ENCODE data around the gene GPRIN3. TPM values are rescaled to one million over a fixed set of nuclear protein-coding genes. Genes with fewer than 3 reads are reported as not detected.

The GPRIN3 gene
- total RNA-seq, 1 donor: under 0.01 TPM

- Histone ChIP-seq H3K4me1 (ENCODE audit: insufficient read depth, low read length) (no peaks in the 10 kb centered on the region), H3K36me3 (ENCODE audit: insufficient read depth, low read length) (no peaks in the 10 kb centered on the region), H3K27ac (ENCODE audit: low read depth, low read length) (no peak overlapping the region), H2AFZ (ENCODE audit: low read length) (no peak overlapping the region), H4K20me1 (ENCODE audit: insufficient read depth, low read length) (no peaks in the 10 kb centered on the region), H3K9me3 (ENCODE audit: low read depth, low read length) (no peaks in the 10 kb centered on the region), H3K27me3 (ENCODE audit: insufficient read depth, low read length) (no peaks in the 10 kb centered on the region), H3K4me3 (ENCODE audit: insufficient read depth, low read length) (no peak overlapping the region), H3K79me2 (ENCODE audit: insufficient read depth, low read length) (no peaks in the 10 kb centered on the region), H3K4me2 (ENCODE audit: insufficient read depth, low read length) (no peak overlapping the region)
- TF ChIP-seq CTCF (IDR thresholded peaks at IDR 0.05; ENCODE audit: extremely low read depth, low read depth, low read length): no peak
- no peak for DNase-seq (ENCODE audit: insufficient read length, low spot score, missing footprints)
These were observed 26.7 kb upstream of the GPRIN3 start for GRCh38 chr4:89334311-89334710.

DNA sequence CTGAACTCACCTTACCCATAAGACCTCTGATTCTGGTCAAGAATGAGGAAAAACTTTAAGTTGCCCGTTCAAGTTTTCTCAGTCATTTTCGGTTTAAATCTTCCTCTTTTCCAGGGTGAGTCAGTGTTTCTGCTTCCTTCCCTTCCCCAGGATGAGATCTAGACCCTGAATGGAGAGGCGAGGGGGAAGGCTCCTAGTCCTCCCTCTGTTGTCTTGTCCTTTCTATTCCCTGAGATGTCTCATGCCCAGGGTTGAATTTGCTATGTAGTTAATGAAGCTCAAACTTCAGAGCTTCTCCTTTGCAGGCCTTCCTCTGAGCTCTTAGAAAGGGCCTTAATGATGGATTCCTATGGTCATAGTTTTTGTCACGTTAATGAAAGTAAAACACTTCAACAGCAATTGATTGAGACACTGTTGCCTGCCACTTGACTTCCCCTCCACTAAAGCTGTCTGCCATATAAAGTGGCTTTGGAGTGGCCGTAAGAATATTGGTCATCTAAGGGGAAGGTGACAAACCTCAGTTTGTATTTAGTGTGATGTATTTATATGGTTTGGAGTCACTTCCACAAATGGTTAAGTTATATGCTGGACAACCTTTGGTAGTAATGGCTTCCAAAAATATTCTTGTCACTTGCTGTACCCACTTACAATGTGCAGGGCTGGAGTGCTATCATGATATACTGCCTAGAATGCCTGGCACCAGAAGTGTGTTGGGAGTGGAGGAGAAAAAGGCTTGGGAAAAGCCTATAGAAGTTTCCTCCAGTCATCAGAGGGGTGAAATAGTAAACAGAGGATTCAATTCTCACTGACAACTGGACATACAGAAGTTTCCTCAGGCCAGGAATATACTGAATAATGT lies 24.3 kb upstream of the GPRIN3 start:
- H3K4me2 ChIP-seq (ENCODE audit: insufficient read depth, low read length): no peak overlapping the region
- no peaks in the 10 kb centered on the region for H3K79me2 ChIP-seq (ENCODE audit: insufficient read depth, low read length)
- H3K27me3 ChIP-seq (ENCODE audit: insufficient read depth, low read length): no peaks in the 10 kb centered on the region
- H3K4me3 ChIP-seq (ENCODE audit: insufficient read depth, low read length): no peak overlapping the region
- H3K9me3 ChIP-seq (ENCODE audit: low read depth, low read length): no peaks in the 10 kb centered on the region
- H3K36me3 ChIP-seq (ENCODE audit: insufficient read depth, low read length): no peaks in the 10 kb centered on the region
- no peaks in the 10 kb centered on the region for H3K4me1 ChIP-seq (ENCODE audit: insufficient read depth, low read length)
- TF ChIP-seq CTCF (IDR thresholded peaks at IDR 0.05; ENCODE audit: extremely low read depth, low read depth, low read length): no peak
- no peak for DNase-seq (ENCODE audit: insufficient read length, low spot score, missing footprints)
- H3K27ac ChIP-seq (ENCODE audit: low read depth, low read length): no peak overlapping the region
- no peak overlapping the region for H2AFZ ChIP-seq (ENCODE audit: low read length)
- no peaks in the 10 kb centered on the region for H4K20me1 ChIP-seq (ENCODE audit: insufficient read depth, low read length)

DNA sequence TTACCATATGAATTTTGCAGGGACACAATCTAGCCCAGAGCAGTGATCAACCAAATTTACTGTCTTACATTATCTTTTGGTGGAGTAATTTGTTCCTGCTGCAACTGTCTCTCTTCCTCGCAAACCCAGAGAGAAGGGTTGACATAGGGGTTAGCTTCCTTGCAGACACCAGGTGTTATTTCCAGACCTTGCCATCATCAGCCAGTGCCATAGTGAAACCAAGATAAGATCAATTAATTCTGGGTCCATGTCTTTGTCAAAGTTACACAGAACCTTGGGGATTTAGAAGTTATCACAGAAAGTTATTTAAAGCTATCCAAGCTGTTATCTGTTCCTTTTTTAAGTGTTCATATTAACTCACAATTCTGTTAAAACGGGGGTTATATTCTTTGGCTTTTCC lies 23.6 kb upstream of the GPRIN3 start:
- no peak for TF ChIP-seq CTCF (IDR thresholded peaks at IDR 0.05; ENCODE audit: extremely low read depth, low read depth, low read length)
- Histone ChIP-seq H4K20me1 (ENCODE audit: insufficient read depth, low read length) (no peaks in the 10 kb centered on the region), H3K4me3 (ENCODE audit: insufficient read depth, low read length) (no peak overlapping the region), H3K27me3 (ENCODE audit: insufficient read depth, low read length) (no peaks in the 10 kb centered on the region), H3K27ac (ENCODE audit: low read depth, low read length) (no peak overlapping the region), H3K4me1 (ENCODE audit: insufficient read depth, low read length) (no peaks in the 10 kb centered on the region), H3K9me3 (ENCODE audit: low read depth, low read length) (no peaks in the 10 kb centered on the region), H2AFZ (ENCODE audit: low read length) (no peak overlapping the region), H3K79me2 (ENCODE audit: insufficient read depth, low read length) (no peaks in the 10 kb centered on the region), H3K4me2 (ENCODE audit: insufficient read depth, low read length) (no peak overlapping the region), H3K36me3 (ENCODE audit: insufficient read depth, low read length) (no peaks in the 10 kb centered on the region)
- DNase-seq (ENCODE audit: insufficient read length, low spot score, missing footprints): no peak

DNA sequence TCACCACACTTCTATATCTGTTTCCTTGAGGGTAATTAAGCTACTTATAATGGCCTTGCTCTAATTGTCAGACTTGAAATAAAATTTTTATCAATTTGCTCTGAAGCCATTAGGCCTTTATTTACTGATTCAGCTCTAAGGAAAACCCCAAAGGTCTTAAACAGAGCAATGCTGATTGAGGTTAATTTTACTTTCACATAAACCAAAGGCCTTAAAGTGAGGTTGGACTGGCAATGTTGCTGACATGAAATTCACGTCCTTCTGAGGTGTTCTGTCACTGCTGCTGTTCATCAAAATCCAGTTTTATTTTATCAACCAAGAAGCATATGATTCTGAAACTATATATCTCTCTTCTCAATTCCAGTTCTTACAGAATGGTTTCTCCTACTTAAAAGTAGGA lies 21.7 kb upstream of the GPRIN3 start:
- Histone ChIP-seq H3K9me3 (ENCODE audit: low read depth, low read length) (no peaks in the 10 kb centered on the region), H3K4me1 (ENCODE audit: insufficient read depth, low read length) (no peaks in the 10 kb centered on the region), H4K20me1 (ENCODE audit: insufficient read depth, low read length) (no peaks in the 10 kb centered on the region), H3K27ac (ENCODE audit: low read depth, low read length) (no peak overlapping the region), H3K79me2 (ENCODE audit: insufficient read depth, low read length) (no peaks in the 10 kb centered on the region), H3K36me3 (ENCODE audit: insufficient read depth, low read length) (no peaks in the 10 kb centered on the region), H2AFZ (ENCODE audit: low read length) (no peak overlapping the region), H3K27me3 (ENCODE audit: insufficient read depth, low read length) (no peaks in the 10 kb centered on the region), H3K4me3 (ENCODE audit: insufficient read depth, low read length) (no peak overlapping the region), H3K4me2 (ENCODE audit: insufficient read depth, low read length) (no peak overlapping the region)
- DNase-seq (ENCODE audit: insufficient read length, low spot score, missing footprints): no peak
- TF ChIP-seq CTCF (IDR thresholded peaks at IDR 0.05; ENCODE audit: extremely low read depth, low read depth, low read length): no peak

Measured in osteoblast (primary cell).